ENCODE results near the gene SULT1B1. TPM values are rescaled to one million over a fixed set of nuclear protein-coding genes. Genes with fewer than 3 reads are reported as not detected.

SULT1B1 gene
- total and polyA plus RNA-seq, 5 donors: 0.18 to 2.7 (median 0.88) TPM

GRCh38 chr4:69697536-69698242 is 62.7 kb downstream of the SULT1B1 start:
- intact Hi-C loops (cut with DNase I): loop anchor here in 1 of 4 donors (10.0 kb wide), 1 partner anchor 797 kb away; no protein-coding TSS in a partner anchor
- H3K27ac ChIP-seq (ENCODE audit: low read length): no peak overlapping the region
- WGBS: 92% methylated on average over 1 of the region's 1 CpG
- ATAC-seq (no peak), DNase-seq (no peak)
- H3K27me3 ChIP-seq (ENCODE audit: control insufficient read depth, insufficient read depth): no peaks in the 10 kb centered on the region
- H3K4me3 ChIP-seq (ENCODE audit: low read length): no peak overlapping the region
- H3K4me1 ChIP-seq (ENCODE audit: control insufficient read depth, insufficient read depth, low read length): no peaks in the 10 kb centered on the region
- H3K9me3 ChIP-seq (ENCODE audit: control insufficient read depth, low read length): no peaks in the 10 kb centered on the region

- DNase-seq (no peak), ATAC-seq (no peak)
- intact Hi-C loops (cut with DNase I): loop anchor here in 1 of 4 donors (10.0 kb wide), 1 partner anchor 195 kb away; no protein-coding TSS in a partner anchor
- Histone ChIP-seq H3K27me3 (ENCODE audit: control insufficient read depth, insufficient read depth) (no peaks in the 10 kb centered on the region), H3K4me3 (ENCODE audit: low read length) (no peak overlapping the region), H3K9me3 (ENCODE audit: control insufficient read depth, low read length) (no peaks in the 10 kb centered on the region), H3K27ac (ENCODE audit: low read length) (no peak overlapping the region), H3K4me1 (ENCODE audit: control insufficient read depth, insufficient read depth, low read length) (no peaks in the 10 kb centered on the region)
- 4% methylated on average over 1 of the region's 1 CpG for WGBS
Observed at GRCh38 chr4:69689599-69689998, 70.8 kb downstream of the SULT1B1 start.

GRCh38 chr4:69684804-69685203 is 75.6 kb downstream of the SULT1B1 start:
- ATAC-seq (no peak), DNase-seq (no peak)
- no peaks in the 10 kb centered on the region for H3K27me3 ChIP-seq (ENCODE audit: control insufficient read depth, insufficient read depth)
- no peak overlapping the region for H3K27ac ChIP-seq (ENCODE audit: low read length)
- 68% methylated on average over 4 of the region's 4 CpGs for WGBS
- intact Hi-C loops (cut with DNase I): loop anchor here in 1 of 4 donors (10.0 kb wide), 1 partner anchor 200 kb away; no protein-coding TSS in a partner anchor
- H3K4me1 ChIP-seq (ENCODE audit: control insufficient read depth, insufficient read depth, low read length): no peaks in the 10 kb centered on the region
- H3K9me3 ChIP-seq (ENCODE audit: control insufficient read depth, low read length): no peaks in the 10 kb centered on the region
- H3K4me3 ChIP-seq (ENCODE audit: low read length): no peak overlapping the region

Other genes starting within 250 kb of the SULT1B1 start
- not detected for gene UGT2A2, start 121.0 kb downstream of the SULT1B1 start, total RNA-seq
- gene UGT2A2, start 121.0 kb downstream of the SULT1B1 start, polyA plus RNA-seq: not detected
- not detected for gene UGT2A1, start 107.4 kb downstream of the SULT1B1 start, total RNA-seq
- gene UGT2A1, start 107.4 kb downstream of the SULT1B1 start, polyA plus RNA-seq: not detected
- gene SULT1E1, start 99.5 kb upstream of the SULT1B1 start, total RNA-seq: not detected
- gene SULT1E1, start 99.5 kb upstream of the SULT1B1 start, polyA plus RNA-seq: 0.11 TPM
- not detected for gene CSN1S1, start 170.4 kb upstream of the SULT1B1 start, total RNA-seq
- not detected for gene CSN1S1, start 170.4 kb upstream of the SULT1B1 start, polyA plus RNA-seq
- gene CSN2, start 205.1 kb upstream of the SULT1B1 start, total RNA-seq: not detected
- gene CSN2, start 205.1 kb upstream of the SULT1B1 start, polyA plus RNA-seq: not detected
- gene STATH, start 235.3 kb upstream of the SULT1B1 start, total RNA-seq: not detected
- gene STATH, start 235.3 kb upstream of the SULT1B1 start, polyA plus RNA-seq: not detected